ENCODE data around the gene STAC3.

STAC3 gene

GRCh38 chr12:57221169-57221917, 29.6 kb downstream of the STAC3 start:
- H3K4me3 ChIP-seq (ENCODE audit: control insufficient read depth, low read depth, low read length): no peak overlapping the region
- no peak for TF ChIP-seq CTCF (IDR thresholded peaks at IDR 0.05; ENCODE audit: control insufficient read depth, insufficient read depth, low read depth, low read length, missing control alignments)
- no peak for DNase-seq (ENCODE audit: low read depth)

- TF ChIP-seq CTCF (IDR thresholded peaks at IDR 0.05; ENCODE audit: control insufficient read depth, insufficient read depth, low read depth, low read length, missing control alignments): no peak
- no peak overlapping the region for H3K4me3 ChIP-seq (ENCODE audit: control insufficient read depth, low read depth, low read length)
- DNase-seq (ENCODE audit: low read depth): no peak
Measured at GRCh38 chr12:57220770-57221168, 30.2 kb downstream of the STAC3 start.

- H3K4me3 ChIP-seq (ENCODE audit: control insufficient read depth, low read depth, low read length): no peak overlapping the region
- DNase-seq (ENCODE audit: low read depth): no peak
- no peak for TF ChIP-seq CTCF (IDR thresholded peaks at IDR 0.05; ENCODE audit: control insufficient read depth, insufficient read depth, low read depth, low read length, missing control alignments)
Measured at GRCh38 chr12:57219993-57220754, 30.8 kb downstream of the STAC3 start.

GRCh38 chr12:57219205-57219992, 31.6 kb downstream of the STAC3 start:
- no peak for TF ChIP-seq CTCF (IDR thresholded peaks at IDR 0.05; ENCODE audit: control insufficient read depth, insufficient read depth, low read depth, low read length, missing control alignments)
- no peak overlapping the region for H3K4me3 ChIP-seq (ENCODE audit: control insufficient read depth, low read depth, low read length)
- no peak for DNase-seq (ENCODE audit: low read depth)

- no peak for DNase-seq (ENCODE audit: low read depth)
- no peak for TF ChIP-seq CTCF (IDR thresholded peaks at IDR 0.05; ENCODE audit: control insufficient read depth, insufficient read depth, low read depth, low read length, missing control alignments)
- H3K4me3 ChIP-seq (ENCODE audit: control insufficient read depth, low read depth, low read length): no peak overlapping the region
Measured at GRCh38 chr12:57218030-57218853, 32.7 kb downstream of the STAC3 start.
